ENCODE data around the gene TEX264.

The TEX264 gene

GRCh38 chr3:51675201-51675611 is 4.2 kb downstream of the TEX264 start:
- peak in 1 of 2 donors; percentile 27 for DNase-seq

- no peak for DNase-seq
Measured at GRCh38 chr3:51676102-51676640, 5.1 kb downstream of the TEX264 start.

- DNase-seq: no peak
Measured at GRCh38 chr3:51677358-51677757, 6.3 kb downstream of the TEX264 start.

- no peak for DNase-seq
Measured at GRCh38 chr3:51678186-51678585, 7.1 kb downstream of the TEX264 start.

GRCh38 chr3:51678641-51679040 is 7.6 kb downstream of the TEX264 start:
- no peak for DNase-seq

GRCh38 chr3:51679318-51679717 is 8.3 kb downstream of the TEX264 start:
- DNase-seq: no peak

GRCh38 chr3:51679777-51680176 is 8.7 kb downstream of the TEX264 start:
- DNase-seq: no peak

- no peak for DNase-seq
Measured at GRCh38 chr3:51680196-51680595, 9.1 kb downstream of the TEX264 start.

- no peak for DNase-seq
Measured at GRCh38 chr3:51680663-51681230, 9.7 kb downstream of the TEX264 start.

GRCh38 chr3:51681453-51681852 is 10.4 kb downstream of the TEX264 start:
- peak; percentile 57 to 60 for DNase-seq

GRCh38 chr3:51682079-51682478 is 11.0 kb downstream of the TEX264 start:
- peak; percentile 74 to 77 for DNase-seq

- DNase-seq: no peak
Measured at GRCh38 chr3:51682526-51682925, 11.5 kb downstream of the TEX264 start.

GRCh38 chr3:51683566-51683965 is 12.5 kb downstream of the TEX264 start:
- no peak for DNase-seq

- no peak for DNase-seq
Measured at GRCh38 chr3:51684971-51685751, 14.1 kb downstream of the TEX264 start.

GRCh38 chr3:51686056-51686455 is 15.0 kb downstream of the TEX264 start:
- no peak for DNase-seq

GRCh38 chr3:51686512-51687215 is 15.6 kb downstream of the TEX264 start:
- peak; percentile 71 to 78 for DNase-seq

GRCh38 chr3:51687431-51688205 is 16.6 kb downstream of the TEX264 start:
- no peak for DNase-seq

- DNase-seq: no peak
Measured at GRCh38 chr3:51688206-51688600, 17.2 kb downstream of the TEX264 start.

- DNase-seq: no peak
Measured at GRCh38 chr3:51691021-51691420, 20.0 kb downstream of the TEX264 start.

GRCh38 chr3:51691949-51692348 is 20.9 kb downstream of the TEX264 start:
- DNase-seq: no peak

- DNase-seq: no peak
Measured at GRCh38 chr3:51692980-51693395, 21.9 kb downstream of the TEX264 start.

- DNase-seq: no peak
Measured at GRCh38 chr3:51696954-51697353, 25.9 kb downstream of the TEX264 start.

GRCh38 chr3:51698209-51698608 is 27.2 kb downstream of the TEX264 start:
- DNase-seq: no peak
